Mucosa of descending colon (tissue), 3 donors: ENCODE measurements around the gene GALNS. TPM values are rescaled to one million over a fixed set of nuclear protein-coding genes. Genes with fewer than 3 reads are reported as not detected.

ENCODE experiments used
- ATAC-seq: fragments of 200-7000 bp; cut with Tn5 transposase; one replicate; pipeline ENCODE4 v1.9.1; 2020; ENCODE audit warnings: mild to moderate bottlenecking, moderate library complexity
- DNase-seq, 3 donors: peaks; one replicate each; pipeline ENCODE4 v3.0.0-alpha.2; 2020
- H3K36me3 ChIP-seq: fragments of 200-600 bp; one replicate; pipeline ENCODE4 v1.8.0; 2021; ENCODE audit warnings: low read depth, mild to moderate bottlenecking
- H3K4me1 ChIP-seq: fragments of 200-600 bp; one replicate; pipeline ENCODE4 v1.8.0; 2021; ENCODE audit warnings: low read depth, mild to moderate bottlenecking
- H3K4me3 ChIP-seq: fragments of 200-600 bp; one replicate; pipeline ENCODE4 v1.8.0; 2021; ENCODE audit warnings: mild to moderate bottlenecking
- H3K9me3 ChIP-seq: fragments of 200-600 bp; one replicate; pipeline ENCODE4 v1.8.0; 2021; ENCODE audit warnings: mild to moderate bottlenecking
- CTCF ChIP-seq: fragments of 200-600 bp; IDR thresholded peaks from one replicate; pipeline ENCODE4 v1.8.0; 2022; ENCODE audit warnings: antibody characterized with exemption, mild to moderate bottlenecking
- intact Hi-C, 2 donors: fragments of 100-400 bp; cut with DNase I in 1 of 2; cut with micrococcal nuclease in 1 of 2; formaldehyde crosslinking; loops; one replicate each; pipeline versions ENCODE4 v1.11.0 to v1.11.1; 2022; cut with DNase I, micrococcal nuclease
- total RNA-seq, 3 donors: library from RNA; stranded (reverse); fragmentation: NEBNext Ultra II Directional in 2 of 3; extraction: Animal tissue kit (Norgen Biotek cat#: 25700) in 2 of 3; gene quantifications; one replicate each; pipeline versions ENCODE4 v1.2.1 to v1.2.4, GENCODE V29; 2021 to 2023
- donor health status: DM: no; HTN: no; CAD: no; lungs with moderate emphysema.
- donor health status: DM: no; HTN: no; CAD: no.
- donor health status: DM: no; HTN: yes; CAD: no.

GALNS gene
- total RNA-seq, 3 donors from 2014 or later = 37.4 to 65.3 (median 44.0) TPM

DNA sequence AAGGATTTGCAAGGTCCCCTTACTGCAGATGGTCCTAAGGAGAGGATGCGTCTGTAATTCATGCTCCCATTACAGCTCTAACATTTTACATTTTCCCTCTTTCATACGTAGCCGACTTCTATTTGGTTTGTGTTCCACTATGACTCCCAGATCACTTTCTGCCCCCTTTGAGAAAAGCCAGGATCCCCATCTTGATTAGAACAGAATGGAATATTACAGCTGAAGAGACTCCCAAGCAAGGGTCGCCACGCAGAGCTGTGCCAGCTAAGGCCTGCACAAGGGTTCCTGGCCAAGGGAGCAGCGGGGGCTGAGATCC lies 56.5 kb downstream of the GALNS start:
- no peaks in the 10 kb centered on the region for H3K9me3 ChIP-seq
- no peaks in the 10 kb centered on the region for H3K36me3 ChIP-seq
- H3K4me3 ChIP-seq = no peak overlapping the region
- H3K4me1 ChIP-seq = peaks cover 17% of the 10 kb centered on the region
- intact Hi-C loops = no loop called here
- DNase-seq (no peak), ATAC-seq (no peak)
- no peak for TF ChIP-seq CTCF

DNA sequence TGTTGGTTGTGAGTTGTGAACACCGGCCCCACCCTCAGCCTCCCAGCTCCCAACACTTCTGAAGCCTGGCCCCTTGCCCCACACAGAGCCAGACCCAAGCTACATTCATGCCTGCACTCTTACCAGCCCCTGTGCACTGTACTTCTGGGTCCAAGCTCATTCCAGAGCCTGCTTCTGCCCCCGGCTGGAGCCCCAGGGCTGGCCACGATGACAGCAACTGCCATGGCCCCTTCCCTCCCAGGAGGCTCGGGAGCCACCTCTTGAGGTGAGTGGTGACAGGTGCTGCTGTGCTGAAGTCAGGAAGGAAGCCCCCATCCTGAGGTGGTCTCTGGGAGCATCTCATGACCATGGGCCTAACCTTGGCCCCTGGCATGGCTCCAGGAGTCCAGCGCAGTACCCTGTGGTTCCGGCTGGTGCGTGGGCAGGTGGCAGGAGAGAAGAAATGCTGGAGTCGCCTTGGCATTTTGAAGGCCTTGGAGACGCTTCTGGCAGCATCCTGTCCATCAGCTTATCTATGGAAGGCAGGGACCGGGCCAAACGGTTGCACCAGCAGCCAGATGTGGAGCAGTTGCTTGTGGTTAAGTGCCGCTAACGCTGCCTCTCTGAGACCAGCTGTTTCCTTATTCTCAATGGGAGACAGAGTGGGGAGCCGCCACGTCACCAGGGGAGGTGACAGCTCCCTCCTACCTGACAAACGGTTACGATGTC lies 57.0 kb downstream of the GALNS start:
- Histone ChIP-seq H3K36me3 (no peaks in the 10 kb centered on the region), H3K4me3 (no peak overlapping the region), H3K4me1 (peaks cover 13% of the 10 kb centered on the region), H3K9me3 (no peaks in the 10 kb centered on the region)
- intact Hi-C loops = no loop called here
- ATAC-seq (no peak), DNase-seq (peak in 1 of 3 donors; percentile 24)
- no peak for TF ChIP-seq CTCF

DNA sequence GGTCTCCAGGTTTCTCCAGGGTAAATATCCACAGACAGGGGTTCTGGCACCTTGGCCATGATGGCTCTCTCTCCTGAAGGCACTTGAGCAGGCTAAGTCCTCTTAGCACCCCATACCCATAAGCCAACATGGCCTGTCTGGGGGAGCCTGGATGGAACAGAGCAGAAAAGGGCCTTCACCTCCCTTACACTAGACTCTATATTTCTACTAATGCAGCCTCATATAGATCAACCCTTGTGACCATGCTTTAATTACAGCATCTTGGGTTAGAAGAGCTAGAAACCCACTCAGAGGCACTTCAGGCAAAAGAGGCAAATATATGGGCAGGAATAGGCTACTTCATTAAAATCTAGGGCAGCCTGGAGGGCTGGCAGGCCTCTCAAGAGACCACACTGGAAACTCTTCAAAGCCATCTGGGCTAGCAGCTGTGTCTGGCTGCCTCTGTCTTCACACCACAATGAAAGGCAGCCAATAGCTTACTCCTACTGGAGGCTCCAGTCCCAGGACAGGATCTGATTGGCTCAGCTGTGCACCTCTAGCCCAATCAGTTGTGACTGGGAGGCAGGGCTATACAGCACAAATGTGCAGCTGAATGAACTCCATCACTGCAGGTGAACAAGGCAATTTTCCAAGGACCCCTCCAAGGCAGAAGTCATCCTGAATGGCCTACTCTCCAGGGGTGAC lies 57.8 kb downstream of the GALNS start:
- no peak for DNase-seq

DNA sequence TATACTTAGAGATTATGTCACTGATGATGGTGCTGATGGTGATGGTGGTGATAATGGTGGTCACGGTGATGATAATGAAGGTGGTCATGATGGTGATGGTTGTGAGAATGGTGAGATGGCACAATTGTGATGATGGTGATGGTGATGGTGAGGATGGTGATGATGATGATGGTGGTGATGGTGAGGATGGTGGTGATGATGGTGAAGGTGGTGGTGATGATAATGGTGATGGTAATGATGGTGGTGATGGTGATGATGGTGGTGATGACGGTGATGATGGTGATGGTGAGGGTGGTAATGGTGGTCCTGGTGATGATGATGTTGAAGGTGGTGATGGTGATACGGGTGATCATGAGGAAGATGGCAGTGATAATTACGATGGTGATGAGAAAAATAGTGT lies 58.7 kb downstream of the GALNS start:
- ATAC-seq (no peak), DNase-seq (no peak)
- Histone ChIP-seq H3K4me3 (no peak overlapping the region), H3K9me3 (no peaks in the 10 kb centered on the region), H3K36me3 (no peaks in the 10 kb centered on the region), H3K4me1 (peaks cover 6% of the 10 kb centered on the region)
- no peak for TF ChIP-seq CTCF
- intact Hi-C loops = no loop called here

More for the DNA sequence above, 57.8 kb downstream of the GALNS start:
- intact Hi-C loops = no loop called here
- Histone ChIP-seq H3K36me3 (no peaks in the 10 kb centered on the region), H3K4me3 (no peak overlapping the region), H3K4me1 (peaks cover 6% of the 10 kb centered on the region), H3K9me3 (no peaks in the 10 kb centered on the region)
- TF ChIP-seq CTCF = no peak
- ATAC-seq = no peak

DNA sequence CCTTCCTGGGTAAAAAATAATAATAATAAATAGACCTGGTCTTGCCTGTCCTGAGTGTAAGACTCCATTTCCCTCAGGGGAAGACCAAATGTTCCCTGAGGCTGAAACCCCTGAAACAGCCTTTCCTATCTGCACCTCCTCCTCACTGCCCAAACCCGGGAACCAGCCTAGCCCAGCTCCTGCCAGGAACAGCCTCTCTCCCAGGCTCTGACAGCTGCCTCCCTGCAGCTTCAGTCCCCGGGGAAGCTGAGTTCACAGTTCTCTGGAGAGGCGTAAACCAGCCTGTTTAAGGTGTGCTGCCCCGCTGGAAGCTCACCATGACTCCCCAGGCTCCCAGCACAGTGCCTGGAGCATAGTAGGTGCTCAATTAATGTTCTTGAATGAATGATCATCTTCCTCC lies 60.5 kb downstream of the GALNS start:
- Histone ChIP-seq H3K36me3 (no peaks in the 10 kb centered on the region), H3K9me3 (no peaks in the 10 kb centered on the region), H3K4me1 (no peaks in the 10 kb centered on the region), H3K4me3 (no peak overlapping the region)
- DNase-seq = no peak
- ATAC-seq = no peak
- TF ChIP-seq CTCF = no peak
- intact Hi-C loops = no loop called here
